Tibial nerve (tissue), 4 donors: ENCODE results near the gene TFR2. TPM values are rescaled to one million over a fixed set of nuclear protein-coding genes. Genes with fewer than 3 reads are reported as not detected.

Source experiments
- DNase-seq, 2 donors: peaks; one replicate each; pipeline ENCODE4 v3.0.0-alpha.2; 2019; ENCODE audit warnings: low spot score in 2 of 2
- H3K27ac ChIP-seq, 4 donors: fragments of 200-600 bp; sonication (generic) in 3 of 4; one replicate each; pipeline ENCODE4 v1.5.1; 2017 to 2019; ENCODE audit warnings: mild to moderate bottlenecking in 1 of 4
- H3K27me3 ChIP-seq, 2 donors: fragments of 200-600 bp; sonication (generic) in 1 of 2; one replicate each; pipeline versions ENCODE4 v1.5.1 to v1.6.0; 2017 to 2019
- H3K36me3 ChIP-seq, 3 donors: fragments of 200-600 bp; sonication (generic); one replicate each; pipeline ENCODE4 v1.5.1; 2018 to 2019
- H3K4me1 ChIP-seq, 4 donors: fragments of 200-600 bp; sonication (generic) in 3 of 4; one replicate each; pipeline ENCODE4 v1.5.1; 2017 to 2019
- H3K4me3 ChIP-seq, 4 donors: fragments of 200-600 bp; sonication (generic) in 3 of 4; one replicate each; pipeline ENCODE4 v1.5.1; 2017 to 2019; ENCODE audit warnings: mild to moderate bottlenecking in 1 of 4, moderate library complexity in 1 of 4
- H3K9me3 ChIP-seq, 4 donors: fragments of 200-600 bp; sonication (generic) in 3 of 4; one replicate each; pipeline ENCODE4 v1.5.1; 2017 to 2019
- CTCF ChIP-seq, 5 experiments: fragments of 200-600 bp in 3 of 5; fragments of 450-650 bp in 2 of 5; sonication (generic) in 3 of 5; IDR thresholded peaks; one replicate each; pipeline ENCODE4 v1.5.1; 2016 to 2019; ENCODE audit warnings: antibody characterized with exemption in 5 of 5, mild to moderate bottlenecking in 3 of 5, moderate library complexity in 2 of 5
- EP300 ChIP-seq, 2 donors: sonication (generic); formaldehyde crosslinking; IDR thresholded peaks; one replicate each; pipeline ENCODE4 v1.6.1; 2017; ENCODE audit warnings: antibody characterized with exemption in 2 of 2, mild to moderate bottlenecking in 1 of 2
- POLR2A ChIP-seq, 2 donors: fragments of 450-650 bp; IDR thresholded peaks; one replicate each; pipeline ENCODE4 v1.6.1; 2017; ENCODE audit warnings: antibody characterized with exemption in 2 of 2, mild to moderate bottlenecking in 2 of 2, moderate library complexity in 2 of 2
- WGBS, 2 donors: methylation state at CpG; one replicate each; pipeline ENCODE4 v1.1.5; 2018; 5-methylcytosine and 5-hydroxymethylcytosine counted together
- total RNA-seq, 4 donors: library from RNA; depleted of rRNA; stranded (reverse); fragments of >200 nt; gene quantifications; one replicate each; pipeline ENCODE4 v1.1.0, GENCODE V29; 2016

Gene TFR2
- total RNA-seq, 4 donors from 2014 or later: 2.1 TPM; not detected in 3

GRCh38 chr7:100583132-100584053 lies 58.0 kb downstream of the TFR2 start:
- Histone ChIP-seq H3K4me3 (peak overlapping the region; percentile 70 to 93 (median 84)), H3K36me3 (peaks cover 3 to 48% (median 28%) of the 10 kb centered on the region in 3 donors), H3K27me3 (no peaks in the 10 kb centered on the region), H3K9me3 (no peaks in the 10 kb centered on the region), H3K4me1 (peaks cover 0 to 47% (median 24%) of the 10 kb centered on the region in 4 donors), H3K27ac (peak overlapping the region; percentile 87 to 96 (median 94))
- no peak for TF ChIP-seq CTCF (IDR thresholded peaks at IDR 0.05)
- TF ChIP-seq POLR2A (IDR thresholded peaks at IDR 0.05): no peak
- peak in 1 of 2 donors; percentile 36 for TF ChIP-seq EP300 (IDR thresholded peaks at IDR 0.05)
- DNase-seq: peak; percentile 44 to 58
- 30 to 31% methylated on average over 21 to 23 of the region's 23 CpGs for WGBS, 2 donors

- H3K27ac ChIP-seq: peak overlapping the region; percentile 12 to 96 (median 94)
- TF ChIP-seq CTCF (IDR thresholded peaks at IDR 0.05) (no peak), EP300 (IDR thresholded peaks at IDR 0.05) (no peak), POLR2A (IDR thresholded peaks at IDR 0.05) (no peak)
- peaks cover 3 to 55% (median 35%) of the 10 kb centered on the region in 3 donors for H3K36me3 ChIP-seq
- no peak for DNase-seq
- H3K4me1 ChIP-seq: peaks cover 0 to 45% (median 24%) of the 10 kb centered on the region in 4 donors
- H3K4me3 ChIP-seq: peak overlapping the region in 2 of 4 donors; percentile 70 to 86
- H3K27me3 ChIP-seq: no peaks in the 10 kb centered on the region
- 72 to 75% methylated on average over 11 of the region's 11 CpGs for WGBS, 2 donors
- H3K9me3 ChIP-seq: no peaks in the 10 kb centered on the region
Measured at GRCh38 chr7:100582650-100583049, 58.7 kb downstream of the TFR2 start.

GRCh38 chr7:100582041-100582579 lies 59.2 kb downstream of the TFR2 start:
- no peak for DNase-seq
- H3K4me1 ChIP-seq: peaks cover 0 to 40% (median 24%) of the 10 kb centered on the region in 4 donors
- no peaks in the 10 kb centered on the region for H3K9me3 ChIP-seq
- no peaks in the 10 kb centered on the region for H3K27me3 ChIP-seq
- H3K4me3 ChIP-seq: no peak overlapping the region
- TF ChIP-seq EP300 (IDR thresholded peaks at IDR 0.05) (no peak), CTCF (IDR thresholded peaks at IDR 0.05) (no peak), POLR2A (IDR thresholded peaks at IDR 0.05) (no peak)
- peak overlapping the region in 3 of 4 donors; percentile 93 to 96 (median 95) for H3K27ac ChIP-seq
- peaks cover 3 to 61% (median 41%) of the 10 kb centered on the region in 3 donors for H3K36me3 ChIP-seq
- WGBS, 2 donors: 77 to 88% methylated on average over 19 to 20 of the region's 20 CpGs

GRCh38 chr7:100580466-100581283 lies 60.7 kb downstream of the TFR2 start:
- no peak for DNase-seq
- peaks cover 0 to 35% (median 24%) of the 10 kb centered on the region in 4 donors for H3K4me1 ChIP-seq
- H3K4me3 ChIP-seq: no peak overlapping the region
- H3K9me3 ChIP-seq: no peaks in the 10 kb centered on the region
- 81 to 89% methylated on average over 8 to 11 of the region's 11 CpGs for WGBS, 2 donors
- H3K36me3 ChIP-seq: peaks cover 3 to 75% (median 50%) of the 10 kb centered on the region in 3 donors
- H3K27me3 ChIP-seq: no peaks in the 10 kb centered on the region
- TF ChIP-seq EP300 (IDR thresholded peaks at IDR 0.05): no peak
- no peak overlapping the region for H3K27ac ChIP-seq
